CD4-positive, alpha-beta T cell treated with Interleukin-15 for 4 hours (primary cell): ENCODE data around the gene PDK2.

Experiments used
- DNase-seq: peaks from one replicate; pipeline ENCODE4 v3.0.0-alpha.2; 2020; ENCODE audit warnings: low spot score

The PDK2 gene

DNA sequence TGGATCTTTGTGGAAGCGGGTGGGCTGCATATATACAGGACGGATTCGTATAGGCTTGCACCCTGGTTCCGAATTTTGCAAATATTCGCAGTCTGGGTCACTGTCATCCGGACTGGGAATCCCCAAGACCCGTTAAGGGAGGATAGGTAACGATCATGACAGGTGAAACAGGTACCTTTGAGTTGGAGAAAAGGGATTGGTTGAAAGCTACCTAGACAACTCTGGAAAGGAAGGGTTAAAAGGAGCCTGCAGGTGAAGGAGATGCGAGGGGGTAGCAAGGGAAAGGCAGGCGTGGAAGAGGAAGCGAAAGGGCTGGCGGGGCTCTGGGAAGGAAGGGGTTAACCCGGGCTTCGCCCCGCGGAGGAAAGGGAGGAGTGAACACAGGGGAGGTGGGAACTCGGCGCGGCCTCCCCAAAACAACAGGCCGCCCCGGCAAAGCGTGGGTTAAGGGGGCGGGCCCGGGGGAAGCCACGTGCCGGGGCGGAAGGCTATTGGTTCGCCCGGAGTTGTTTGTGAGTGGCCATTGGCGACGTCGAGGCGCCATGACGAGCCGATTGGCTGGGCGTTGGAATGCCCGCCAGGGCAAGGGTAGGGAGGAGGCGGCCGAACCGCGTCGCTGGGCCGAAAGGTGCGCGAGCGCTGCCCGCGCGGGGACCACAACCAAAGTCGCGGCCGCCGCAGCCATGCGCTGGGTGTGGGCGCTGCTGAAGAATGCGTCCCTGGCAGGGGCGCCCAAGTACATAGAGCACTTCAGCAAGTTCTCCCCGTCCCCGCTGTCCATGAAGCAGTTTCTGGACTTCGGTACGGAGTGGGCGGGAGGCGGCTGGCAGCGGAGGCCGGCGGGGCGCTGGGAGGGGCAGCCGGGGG, at the start of gene PDK2:
PDK2 (plus strand) TSS at position 599 of the 867 bp plus-strand sequence; CDS start at position 684, 85 bp downstream.
- peak; percentile 97 for DNase-seq

DNA sequence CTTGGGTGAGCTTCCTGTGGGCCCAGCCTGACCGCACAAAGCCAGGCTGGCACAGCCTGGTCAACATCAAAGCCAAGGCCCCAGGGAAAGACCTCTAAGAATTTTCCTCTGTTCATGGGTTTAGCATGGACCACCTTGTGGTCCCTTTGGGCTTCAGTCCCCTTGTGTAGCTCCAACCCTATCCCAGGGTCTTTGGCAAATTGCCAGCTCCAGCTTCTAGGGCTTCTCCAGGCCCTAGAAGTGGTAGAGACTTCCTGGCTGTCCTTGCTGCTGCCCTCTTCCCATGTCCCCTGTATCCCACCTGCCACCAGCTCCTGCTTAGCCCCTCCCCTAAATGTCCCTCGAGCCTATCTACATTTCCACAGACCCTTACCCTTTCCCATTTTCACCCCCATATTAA, 49.0 kb upstream of the PDK2 start:
- no peak for DNase-seq

GRCh38 chr17:50046667-50047066, 48.5 kb upstream of the PDK2 start:
- DNase-seq = no peak

DNA sequence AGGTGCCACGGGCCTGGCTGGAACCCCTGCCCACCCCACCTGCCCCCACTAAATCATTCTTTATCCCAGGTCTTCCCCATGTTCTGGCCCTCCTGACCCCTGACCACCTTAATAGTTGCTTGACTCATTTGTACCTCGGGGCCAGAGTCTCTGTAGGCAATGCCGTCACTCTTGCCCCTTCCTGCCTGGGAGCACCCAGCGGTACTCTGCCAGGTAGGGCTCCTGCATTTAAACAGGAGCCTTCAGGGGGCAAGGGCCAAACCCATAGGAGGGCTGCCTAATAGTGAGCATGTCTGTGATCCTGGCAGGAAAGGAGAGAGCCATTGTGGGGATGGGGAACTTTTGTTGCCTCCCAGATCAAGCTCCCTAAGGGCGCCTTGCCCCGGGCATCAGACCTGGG, 48.1 kb upstream of the PDK2 start:
- no peak for DNase-seq

- no peak for DNase-seq
These were observed 47.5 kb upstream of the PDK2 start for GRCh38 chr17:50047488-50048126.

DNA sequence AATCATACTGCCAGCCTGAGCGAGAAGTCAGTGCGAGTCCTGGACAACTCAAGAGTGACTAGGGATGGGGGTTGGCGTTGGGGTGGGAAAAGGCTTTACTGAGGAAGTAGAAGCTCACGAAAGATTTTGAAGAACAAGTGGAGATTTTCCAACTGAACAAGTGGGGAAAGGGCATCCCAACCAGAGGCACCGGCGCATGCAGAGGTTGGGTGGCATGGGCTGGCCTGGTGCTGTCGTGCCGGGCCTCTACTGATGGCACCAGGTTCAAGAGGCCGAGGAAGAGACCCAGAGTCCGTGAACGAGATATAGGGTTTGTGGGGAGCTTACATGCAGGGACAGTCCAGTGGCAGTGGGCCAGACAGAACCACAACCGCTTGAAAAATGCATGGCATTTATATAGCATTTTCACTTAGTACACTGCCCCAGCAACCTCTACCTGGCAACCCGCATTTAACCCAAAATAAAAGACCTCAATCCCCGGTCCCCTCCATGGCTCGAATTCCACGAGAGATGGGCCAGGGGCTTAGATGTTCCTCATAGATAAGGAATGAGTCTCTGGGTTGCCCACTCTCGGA, 46.9 kb upstream of the PDK2 start:
- DNase-seq = no peak

DNA sequence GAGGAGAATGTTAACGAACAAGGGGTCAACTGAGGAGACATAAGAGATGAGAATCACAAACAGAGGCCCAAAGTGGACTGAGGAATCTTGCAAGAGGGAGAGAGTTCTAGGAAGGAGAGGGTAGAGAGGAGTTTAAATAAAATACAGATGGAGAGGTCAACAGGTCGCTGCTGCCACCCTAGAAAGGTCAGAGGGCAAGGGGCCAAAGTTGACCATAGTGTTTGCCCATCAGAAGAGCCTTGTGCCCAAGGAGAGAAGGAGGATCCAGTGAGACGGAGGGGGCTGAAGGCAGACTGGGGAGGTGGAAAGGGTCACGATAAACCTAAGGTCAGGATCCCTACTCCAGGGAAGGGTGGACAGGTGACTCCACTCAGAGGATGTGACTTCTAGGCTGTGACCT, 46.2 kb upstream of the PDK2 start:
- no peak for DNase-seq

DNA sequence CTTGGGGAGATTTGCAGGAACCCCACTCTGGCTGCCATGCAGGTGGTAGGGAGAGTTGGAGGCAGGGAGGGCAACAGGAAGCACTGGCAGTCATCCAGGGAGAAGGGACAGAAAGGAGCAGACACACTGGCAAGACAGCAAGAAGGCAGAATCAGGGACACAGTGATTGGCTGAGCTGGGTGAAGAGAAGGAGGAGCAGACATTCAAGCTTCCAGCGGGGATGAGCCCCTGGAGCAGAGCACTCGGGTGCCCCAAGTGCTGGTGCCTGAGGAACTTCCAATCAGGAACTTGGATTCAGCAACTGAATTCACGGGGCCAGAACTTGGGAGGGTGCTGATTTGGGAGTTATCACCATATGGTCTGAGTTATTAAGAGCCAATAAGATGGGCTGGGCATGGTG, 45.5 kb upstream of the PDK2 start:
- DNase-seq = no peak

DNA sequence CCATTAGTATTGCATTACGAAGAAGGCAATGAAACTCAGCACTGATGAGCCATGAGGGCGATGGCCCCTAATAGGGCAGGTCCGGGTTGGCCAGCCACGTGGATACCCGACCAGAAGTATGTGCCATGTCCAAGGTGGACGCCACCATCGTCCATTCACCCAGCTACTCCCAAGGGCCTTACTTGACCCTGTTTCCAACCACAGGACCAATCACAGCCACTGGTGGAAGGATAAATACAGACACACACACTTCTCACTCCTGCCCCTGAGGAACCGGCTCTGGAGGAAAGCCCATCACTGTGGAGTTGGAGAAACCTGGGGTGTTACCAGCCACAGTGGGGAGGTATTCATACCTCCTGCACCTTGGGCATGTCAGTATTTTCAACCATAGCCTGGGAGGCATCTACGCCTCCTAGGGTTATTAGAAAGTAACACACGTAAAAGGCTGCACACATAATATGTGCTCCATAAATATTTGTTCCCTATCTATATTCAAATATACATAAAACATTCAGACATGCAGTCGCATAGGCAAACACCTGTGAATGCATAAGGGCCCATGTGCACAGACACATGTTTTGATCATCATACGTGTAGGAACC, 44.6 kb upstream of the PDK2 start:
- DNase-seq = no peak

- peak; percentile 43 for DNase-seq
These were observed 44.0 kb upstream of the PDK2 start for GRCh38 chr17:50051082-50051576.

- DNase-seq = no peak
These were observed 43.5 kb upstream of the PDK2 start for GRCh38 chr17:50051606-50052005.

DNA sequence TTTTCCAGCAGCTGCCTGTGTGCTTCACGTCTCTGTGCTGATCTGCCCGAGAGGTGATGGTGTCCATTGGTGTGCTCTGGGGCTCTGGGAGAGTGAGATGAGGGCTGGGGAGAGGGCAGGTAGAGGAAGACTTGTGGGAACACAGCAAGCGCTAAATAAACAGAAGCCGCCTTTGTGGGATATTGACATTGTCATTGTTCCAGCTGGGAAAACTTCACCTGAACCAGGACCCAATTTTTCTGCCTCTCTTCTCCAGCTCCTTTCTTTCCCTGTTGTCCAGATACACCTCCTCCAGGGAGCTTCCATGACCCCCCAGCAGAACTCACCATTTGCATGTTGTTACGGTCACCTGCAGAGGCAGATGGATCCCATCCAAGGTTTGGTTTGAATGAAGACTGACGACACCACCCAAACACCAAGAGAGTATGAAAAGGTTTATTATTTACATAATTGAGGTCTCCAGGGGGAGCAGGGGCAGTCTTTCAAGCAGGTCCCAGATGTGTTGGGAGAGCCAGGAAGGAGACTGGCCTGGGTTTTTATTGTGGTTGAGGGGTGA, 42.8 kb upstream of the PDK2 start:
- DNase-seq = no peak

GRCh38 chr17:50052822-50053653, 42.1 kb upstream of the PDK2 start:
- no peak for DNase-seq

- DNase-seq = no peak
These were observed 41.5 kb upstream of the PDK2 start for GRCh38 chr17:50053654-50053960.

DNA sequence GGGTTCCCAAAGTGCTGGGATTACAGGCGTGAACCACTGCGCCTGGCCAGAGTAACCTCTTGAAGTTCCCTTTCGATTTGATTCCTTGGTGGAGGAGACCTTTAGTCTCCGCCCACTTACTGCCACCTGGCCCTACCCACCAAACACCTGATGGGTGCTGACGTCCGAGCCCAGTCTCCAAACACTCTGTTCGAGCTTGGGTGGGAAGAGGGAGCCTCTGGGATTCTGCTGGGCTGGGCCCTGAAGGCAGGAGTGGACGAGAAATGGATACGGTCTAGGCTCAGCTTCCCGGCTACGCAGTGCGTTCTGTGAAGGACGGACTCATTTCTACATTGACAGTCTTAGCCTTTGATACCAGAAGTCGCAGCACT, 40.1 kb upstream of the PDK2 start:
- peak; percentile 27 for DNase-seq

DNA sequence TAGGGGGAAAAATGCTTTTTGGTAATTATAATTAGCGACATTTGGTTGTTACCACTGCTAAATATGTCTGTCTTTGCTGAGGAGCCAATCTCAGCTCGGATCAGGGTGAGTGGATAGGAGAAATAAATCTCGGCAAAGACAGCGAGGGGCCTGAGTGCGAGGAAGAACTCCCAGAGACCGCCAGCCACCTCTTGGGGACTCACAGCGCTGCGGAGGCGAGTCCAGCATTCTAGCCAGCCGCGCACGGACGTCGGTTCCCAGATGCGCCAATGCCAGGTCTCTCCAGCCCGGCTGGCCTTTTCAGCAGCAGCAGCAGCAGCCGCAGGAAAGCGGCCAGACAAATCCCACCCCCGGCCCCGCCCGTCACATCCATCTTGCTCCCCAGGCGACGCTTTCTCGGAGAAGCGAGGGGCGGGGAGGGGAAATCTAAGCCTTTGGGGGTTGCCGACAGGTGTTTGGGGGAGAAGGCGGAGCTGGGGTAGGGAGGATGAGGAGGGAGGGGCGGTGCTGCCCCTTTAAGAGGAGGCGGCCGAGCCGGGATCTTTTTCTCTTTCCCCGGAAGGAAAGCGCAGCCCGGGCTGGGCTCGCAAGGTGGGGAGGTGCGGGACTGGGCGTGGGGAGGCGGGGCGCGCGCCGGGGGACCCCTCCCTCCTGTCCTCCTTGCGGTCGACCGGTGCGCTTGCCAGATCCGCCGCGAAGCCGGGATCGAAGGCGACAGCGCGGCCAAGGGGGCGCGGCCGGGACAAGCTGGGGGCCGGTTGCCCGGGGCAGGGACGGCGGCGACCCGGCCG, 39.5 kb upstream of the PDK2 start, which contains the start of gene ITGA3:
ITGA3 (plus strand) TSS at position 685 of the 791 bp plus-strand sequence. CDS start 330 bp downstream, outside the sequence.
- peak; percentile 67 for DNase-seq

GRCh38 chr17:50056217-50056960, 38.8 kb upstream of the PDK2 start:
- peak; percentile 60 for DNase-seq

GRCh38 chr17:50056961-50057330, 38.2 kb upstream of the PDK2 start:
- no peak for DNase-seq

DNA sequence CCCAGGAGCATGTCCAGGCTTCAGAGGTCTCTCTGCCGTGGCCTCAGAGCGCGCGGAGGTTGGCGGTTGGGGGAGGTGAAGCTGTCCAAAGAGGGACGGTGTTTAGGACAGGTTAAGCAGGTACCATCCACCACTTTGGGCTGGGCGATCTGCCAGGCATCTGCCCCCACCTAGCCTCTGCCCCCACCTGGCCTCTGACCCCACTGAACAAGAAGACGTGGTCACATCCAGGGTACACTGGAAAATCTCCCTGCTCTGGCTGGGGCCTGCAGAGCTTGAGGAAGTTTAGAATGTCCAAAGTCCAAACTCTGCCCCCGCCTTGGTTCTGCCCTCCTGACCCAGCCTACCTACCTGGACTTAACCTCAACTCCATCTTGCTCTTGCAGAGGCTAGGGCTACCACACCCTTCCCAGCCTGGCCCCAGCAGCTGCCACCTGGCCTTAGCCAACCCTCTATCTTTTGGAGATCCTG, 37.6 kb upstream of the PDK2 start:
- no peak for DNase-seq
